Measurements from ENCODE around the gene OR6S1.

GRCh38 chr14:20655851-20656250, 14.4 kb upstream of the OR6S1 start:
- TF ChIP-seq MAX (CRISPR knock-in tag; IDR thresholded peaks at IDR 0.05) (no peak), CTCF (IDR thresholded peaks at IDR 0.05) (no peak), ZBTB43 (CRISPR knock-in tag; IDR thresholded peaks at IDR 0.05) (no peak), ETV6 (CRISPR knock-in tag; IDR thresholded peaks at IDR 0.05) (no peak), ATF2 (CRISPR knock-in tag; IDR thresholded peaks at IDR 0.05; ENCODE audit: borderline replicate concordance, low read depth) (no peak), CREM (CRISPR knock-in tag; IDR thresholded peaks at IDR 0.05) (no peak), IRF1 (CRISPR knock-in tag; IDR thresholded peaks at IDR 0.05) (no peak), E2F1 (CRISPR knock-in tag; IDR thresholded peaks at IDR 0.05) (no peak), FOXP1 (CRISPR knock-in tag; IDR thresholded peaks at IDR 0.05; ENCODE audit: borderline replicate concordance) (no peak)
